GM10266 (cell line): ENCODE measurements around the gene UGT2B15.
"Not testable (repeated sequence)": the region's sequence is repeated elsewhere in the genome, so short reads cannot be mapped to it uniquely, and the experiment has no call there.

Experiments
- DNase-seq: peaks from one replicate; pipeline ENCODE4 v3.0.0; 2012; ENCODE audit errors: extremely low spot score
- CTCF ChIP-seq: IDR thresholded peaks from 2 replicates; pipeline ENCODE4 v1.5.1; 2012; ENCODE audit warnings: mild to moderate bottlenecking, low read depth; ENCODE audit not compliant: control insufficient read depth, insufficient read depth; ENCODE audit errors: missing control alignments

UGT2B15 gene

DNA sequence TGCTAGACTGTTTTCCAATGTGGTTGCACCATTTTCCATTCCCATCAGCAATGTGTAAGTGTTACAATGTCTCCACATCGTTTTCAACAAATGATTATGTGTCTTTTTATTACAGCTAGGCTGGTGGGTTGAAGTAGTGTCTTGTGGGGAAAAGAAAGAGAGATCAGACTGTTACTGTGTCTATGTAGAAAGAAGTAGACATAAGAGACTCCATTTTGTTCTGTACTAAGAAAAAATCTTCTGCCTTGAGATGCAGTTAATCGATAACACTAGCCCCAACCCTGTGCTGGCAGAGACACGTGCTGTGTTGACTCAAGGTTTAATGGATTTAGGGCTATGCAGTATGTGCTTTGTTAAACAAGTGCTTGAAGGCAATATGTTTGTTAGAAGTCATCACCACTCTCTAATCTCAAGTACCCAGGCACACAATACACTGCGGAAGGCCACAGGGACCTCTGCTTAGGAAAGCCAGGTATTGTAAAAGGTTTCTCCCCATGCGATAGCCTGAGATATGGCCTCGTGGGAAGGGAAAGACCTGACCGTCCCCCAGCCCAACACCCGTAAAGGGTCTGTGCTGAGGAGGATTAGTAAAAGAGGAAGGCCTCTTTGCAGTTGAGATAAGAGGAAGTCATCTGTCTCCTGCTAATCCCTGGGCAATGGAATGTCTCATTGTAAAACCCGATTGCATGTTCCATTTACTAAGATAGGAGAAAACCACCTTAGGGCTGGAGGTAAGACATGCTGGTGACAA lies 23.0 kb upstream of the UGT2B15 start:
- no peak for DNase-seq
- no peak for TF ChIP-seq CTCF

DNA sequence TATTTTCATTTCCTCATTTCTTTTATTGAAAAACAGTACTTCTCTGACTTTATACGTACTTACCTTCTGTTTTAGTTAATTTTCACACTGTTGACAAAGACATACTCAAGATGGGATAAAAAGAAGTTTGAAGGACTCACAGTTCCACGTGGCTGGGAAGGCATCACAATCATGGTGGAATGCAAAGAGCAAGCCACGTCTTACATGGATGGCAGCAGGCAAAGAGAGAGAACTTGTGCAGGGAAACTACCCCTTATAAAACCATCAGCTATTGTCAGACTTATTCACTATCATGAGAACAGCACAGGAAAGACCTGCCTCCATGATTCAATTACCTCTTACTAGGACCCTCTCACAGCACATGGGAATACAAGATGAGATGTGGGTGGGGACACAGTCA lies 20.7 kb upstream of the UGT2B15 start:
- DNase-seq: no peak
- TF ChIP-seq CTCF: no peak

DNA sequence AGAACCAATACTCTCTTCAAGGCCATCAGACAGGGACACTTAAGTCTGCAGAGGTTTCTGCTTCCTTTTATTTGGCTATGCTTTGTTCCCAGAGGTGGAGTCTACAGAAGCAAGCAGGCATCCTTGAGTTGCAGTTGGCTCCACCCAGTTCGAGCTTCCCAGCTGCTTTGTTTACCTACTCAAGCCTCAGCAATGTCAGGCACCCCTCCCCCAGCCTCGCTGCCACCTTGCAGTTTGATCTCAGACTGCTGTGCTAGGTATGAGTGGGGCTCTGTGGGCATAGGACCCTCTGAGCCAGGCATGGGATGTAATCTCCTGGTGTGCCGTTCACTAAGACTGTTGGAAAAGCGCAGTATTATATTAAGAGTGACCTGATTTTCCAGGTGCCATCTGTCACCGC lies 12.6 kb upstream of the UGT2B15 start:
- DNase-seq: no peak
- no peak for TF ChIP-seq CTCF

DNA sequence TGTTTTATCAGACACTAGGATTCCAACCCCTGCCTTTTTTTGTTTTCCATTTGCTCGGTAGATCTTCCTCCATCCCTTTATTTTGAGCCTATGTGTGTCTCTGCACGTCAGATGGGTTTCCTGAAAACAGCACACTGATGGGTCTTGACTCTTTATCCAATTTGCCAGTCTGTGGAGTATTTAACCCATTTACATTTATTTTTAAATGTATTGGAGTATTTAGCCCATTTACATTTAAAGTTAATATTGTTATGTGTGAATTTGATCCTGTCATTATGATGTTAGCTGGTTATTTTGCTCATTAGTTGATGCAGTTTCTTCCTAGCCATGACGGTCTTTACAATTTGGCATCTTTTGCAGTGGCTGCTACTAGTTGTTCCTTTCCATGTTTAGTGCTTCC lies 10.8 kb upstream of the UGT2B15 start:
- not testable (repeated sequence) for DNase-seq

GRCh38 chr4:68673143-68673542 lies 2.7 kb upstream of the UGT2B15 start:
- no peak for TF ChIP-seq CTCF
- no peak for DNase-seq

DNA sequence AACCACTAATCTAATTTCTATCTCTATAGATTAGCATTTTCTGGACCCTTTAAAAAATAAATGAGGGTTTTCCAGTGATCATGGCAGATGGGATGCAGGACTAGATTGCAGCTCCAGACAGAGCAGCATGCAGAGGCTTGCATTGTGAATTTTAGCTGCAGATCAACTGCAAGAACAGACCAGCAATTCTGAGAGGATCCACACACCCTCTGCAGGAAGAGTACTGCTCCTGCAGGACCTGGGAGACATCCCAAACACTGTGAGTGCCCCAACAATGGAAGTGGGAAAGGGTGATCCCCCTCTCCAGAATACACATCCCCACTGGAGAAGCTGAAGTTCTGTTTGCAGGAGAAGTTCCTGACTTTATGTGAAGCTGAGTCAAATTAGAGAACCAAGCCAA lies 765 bp upstream of the UGT2B15 start:
- DNase-seq: not testable (repeated sequence)

- DNase-seq: not testable (repeated sequence)
Measured at GRCh38 chr4:68668537-68669163, 1.8 kb downstream of the UGT2B15 start.

DNA sequence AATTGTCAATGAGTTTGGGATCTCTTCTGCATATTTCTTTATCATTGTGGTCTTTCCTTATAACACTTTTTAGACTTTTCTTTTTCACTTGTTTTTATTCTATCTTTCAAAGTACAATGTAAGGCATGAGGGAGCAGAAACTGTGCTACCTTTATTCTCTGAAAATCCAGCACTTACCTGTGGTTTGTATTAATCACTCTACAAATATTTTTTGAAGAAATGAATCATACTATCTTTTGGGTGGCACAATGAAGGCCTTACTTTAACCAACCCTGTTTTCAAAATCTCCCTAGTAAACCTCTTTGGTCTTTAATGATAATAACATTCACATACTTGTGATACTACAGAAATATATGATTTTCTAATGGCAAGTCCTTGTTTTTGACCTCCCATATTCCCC lies 2.9 kb downstream of the UGT2B15 start:
- DNase-seq: not testable (repeated sequence)

GRCh38 chr4:68664721-68665120 lies 5.7 kb downstream of the UGT2B15 start:
- not testable (repeated sequence) for DNase-seq

DNA sequence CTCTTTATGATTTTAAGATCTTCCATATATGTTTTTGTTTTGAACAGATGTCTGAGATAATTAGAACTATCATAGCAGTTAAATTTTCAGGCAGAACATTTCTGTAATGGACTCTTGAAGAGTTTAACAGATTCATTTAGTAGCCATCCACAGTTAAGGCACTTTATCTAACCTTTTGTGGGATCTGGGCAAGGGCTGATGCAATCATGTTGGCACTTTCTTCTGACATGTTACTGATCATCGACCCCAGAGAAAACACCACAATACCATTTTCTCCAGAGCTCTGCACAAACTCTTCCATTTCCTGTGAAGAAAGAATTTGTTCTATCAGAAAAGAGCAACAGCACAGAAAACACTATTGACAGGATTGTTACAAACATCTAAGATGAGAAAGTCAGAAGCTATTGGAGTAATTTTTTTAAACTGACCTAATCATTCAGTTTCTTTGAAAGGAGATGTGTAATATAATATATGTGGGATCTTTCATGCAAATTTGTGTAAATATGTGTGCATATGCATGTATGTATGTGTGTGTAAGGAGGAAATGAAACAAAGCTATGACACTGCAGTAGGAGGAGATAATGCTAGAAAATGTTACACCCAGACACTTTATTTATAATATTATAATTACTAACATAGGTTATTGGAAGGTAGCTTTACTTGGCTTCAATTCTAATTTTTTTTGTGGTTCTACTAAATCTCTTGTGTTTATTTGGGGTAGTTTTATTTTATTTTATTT lies 7.4 kb downstream of the UGT2B15 start:
- not testable (repeated sequence) for DNase-seq
